Measurements from ENCODE around the gene GTSE1.

The GTSE1 gene

DNA sequence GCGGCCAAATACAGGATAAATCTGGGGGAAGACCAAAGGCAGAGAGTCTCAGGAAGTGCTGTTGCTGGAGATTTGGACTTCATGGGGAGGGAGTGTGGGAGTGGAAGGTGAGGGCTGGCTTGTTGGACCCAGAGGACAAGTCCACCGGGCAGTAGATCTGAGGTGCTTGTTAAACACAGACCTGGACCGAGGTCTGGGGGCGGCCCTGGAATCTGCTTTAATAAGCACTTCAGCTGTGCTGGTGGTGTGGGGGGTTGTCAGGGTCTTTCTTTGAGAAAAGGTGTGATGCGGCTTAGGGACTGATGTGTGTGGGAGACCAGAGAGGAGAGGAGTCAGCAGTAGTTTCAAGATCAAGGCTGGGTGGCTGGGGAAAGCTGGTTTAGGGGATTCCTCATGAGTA is 43.3 kb downstream of the GTSE1 start:
- Histone ChIP-seq H3K36me3 (ENCODE audit: insufficient read depth, low read length) (peaks cover 19% of the 10 kb centered on the region), H3K4me1 (ENCODE audit: insufficient read depth, low read length) (no peaks in the 10 kb centered on the region; the same call in 1 of the 2 replicates)

DNA sequence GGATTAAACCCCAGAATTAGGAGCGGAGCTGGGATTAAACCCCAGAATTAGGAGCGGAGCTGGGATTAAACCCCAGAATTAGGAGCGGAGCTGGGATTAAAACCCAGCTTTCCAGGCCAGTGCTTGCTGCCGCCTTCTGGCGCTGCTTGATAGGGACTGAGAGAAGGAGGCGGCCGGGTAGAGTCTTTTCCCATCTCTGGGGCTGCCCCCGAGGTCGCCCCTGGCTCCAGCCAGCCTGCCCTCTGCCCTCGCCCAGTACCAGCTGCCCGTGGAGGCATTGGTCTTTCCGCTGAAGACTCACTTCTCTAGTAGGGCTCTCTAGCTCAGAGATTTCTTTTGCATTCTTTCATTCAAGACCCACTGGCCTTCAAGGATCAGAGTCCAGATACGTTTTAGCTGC is 44.0 kb downstream of the GTSE1 start:
- no peaks in the 10 kb centered on the region; the same call in 1 of the 2 replicates for H3K4me1 ChIP-seq (ENCODE audit: insufficient read depth, low read length)
- H3K9ac ChIP-seq (ENCODE audit: low read depth, low read length): no peak overlapping the region
- no peaks in the 10 kb centered on the region for H3K9me3 ChIP-seq (ENCODE audit: control insufficient read depth, insufficient read depth, low read length)
- H3K36me3 ChIP-seq (ENCODE audit: insufficient read depth, low read length): peaks cover 22% of the 10 kb centered on the region

More for the DNA sequence above, 43.3 kb downstream of the GTSE1 start:
- Histone ChIP-seq H3K9ac (ENCODE audit: low read depth, low read length) (no peak overlapping the region), H3K9me3 (ENCODE audit: control insufficient read depth, insufficient read depth, low read length) (no peaks in the 10 kb centered on the region)

DNA sequence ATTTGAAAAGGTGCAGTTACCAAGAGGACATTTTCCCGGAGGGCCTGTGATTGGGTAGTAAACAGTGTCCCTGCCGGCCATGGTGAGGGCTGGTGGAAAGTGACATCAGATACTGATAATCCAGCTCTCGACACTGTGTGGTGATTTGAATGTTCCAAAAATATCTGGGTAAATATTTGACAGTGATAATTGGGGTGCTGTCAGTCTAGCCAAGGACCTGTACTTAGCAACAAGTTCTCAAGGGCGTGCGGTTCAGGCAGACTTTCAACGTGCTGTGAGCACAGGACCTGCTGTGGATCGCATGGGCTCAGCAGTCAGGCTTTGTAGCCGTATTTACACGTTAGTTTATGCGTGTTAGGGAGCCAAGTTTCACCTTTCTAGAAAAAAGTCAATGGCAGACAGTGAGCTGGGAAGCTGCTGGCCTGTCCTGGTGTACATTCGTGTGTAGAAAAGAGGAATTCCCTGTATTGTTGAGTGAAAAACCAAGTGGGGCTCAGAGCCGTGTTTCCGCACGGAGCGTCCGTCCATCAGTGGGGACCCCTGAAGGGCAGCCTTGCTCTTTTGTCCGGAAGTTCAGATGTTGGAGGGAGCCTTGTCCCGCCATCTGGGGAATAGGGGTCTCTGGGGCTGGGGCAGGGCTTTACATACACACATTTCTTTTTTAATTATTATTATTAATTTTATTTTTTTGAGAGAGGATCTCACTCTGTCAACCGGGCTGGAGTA is 50.2 kb downstream of the GTSE1 start:
- no peaks in the 10 kb centered on the region for H3K4me1 ChIP-seq (ENCODE audit: insufficient read depth, low read length)
- no peak overlapping the region for H3K9ac ChIP-seq (ENCODE audit: low read depth, low read length)
- H3K9me3 ChIP-seq (ENCODE audit: control insufficient read depth, insufficient read depth, low read length): no peaks in the 10 kb centered on the region
- H3K36me3 ChIP-seq (ENCODE audit: insufficient read depth, low read length): peaks cover 33% of the 10 kb centered on the region

DNA sequence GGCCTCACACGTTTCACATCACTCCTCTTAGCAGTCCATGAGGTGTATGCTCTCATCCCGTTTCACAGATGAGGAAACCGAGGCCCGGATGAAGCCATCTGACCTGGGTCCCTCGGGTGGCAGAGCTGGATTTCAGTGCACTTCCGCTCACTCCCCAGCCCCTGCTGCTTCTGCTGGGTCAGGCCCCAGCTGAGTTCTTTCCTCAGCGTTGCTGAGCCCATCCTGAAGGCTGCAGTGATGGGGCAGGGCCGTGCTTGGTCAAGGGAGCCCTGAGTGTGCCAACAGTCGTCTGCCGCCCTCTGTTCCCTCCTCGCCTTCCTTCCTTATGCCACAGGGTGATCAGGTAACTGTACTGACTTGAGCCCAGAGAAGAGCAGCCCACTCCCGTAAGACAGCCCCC is 51.0 kb downstream of the GTSE1 start:
- Histone ChIP-seq H3K36me3 (ENCODE audit: insufficient read depth, low read length) (peaks cover 28% of the 10 kb centered on the region), H3K9ac (ENCODE audit: low read depth, low read length) (no peak overlapping the region), H3K9me3 (ENCODE audit: control insufficient read depth, insufficient read depth, low read length) (no peaks in the 10 kb centered on the region), H3K4me1 (ENCODE audit: insufficient read depth, low read length) (no peaks in the 10 kb centered on the region)

DNA sequence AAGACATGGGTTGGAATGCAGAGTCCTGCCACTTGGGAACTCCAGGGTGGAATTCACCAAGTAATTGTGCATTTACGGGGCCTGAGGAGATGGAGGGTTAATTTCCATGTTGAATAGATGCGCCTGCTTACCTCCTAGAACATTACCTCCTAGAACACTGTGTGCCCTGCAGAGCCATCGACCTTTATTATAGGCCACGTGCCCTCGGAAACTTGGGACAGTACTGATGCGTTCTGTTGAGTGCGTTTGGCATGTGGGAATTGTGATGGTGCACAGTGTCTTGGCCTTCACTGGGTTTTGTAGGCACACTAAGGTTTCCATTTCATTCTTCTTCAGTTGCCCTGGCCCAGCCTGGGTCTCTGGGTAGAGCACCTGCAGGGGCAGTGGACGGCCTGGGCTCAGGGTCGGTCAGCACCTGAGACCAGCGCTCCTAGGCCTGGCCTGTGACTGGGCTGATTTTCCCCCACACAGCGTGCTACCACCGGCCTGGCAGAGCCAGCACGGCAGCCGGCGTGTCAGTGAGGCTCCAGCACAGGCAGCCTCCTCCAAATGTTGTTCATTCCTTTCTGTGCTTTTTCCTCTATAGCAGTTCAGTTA is 51.5 kb downstream of the GTSE1 start:
- Histone ChIP-seq H3K36me3 (ENCODE audit: insufficient read depth, low read length) (peaks cover 28% of the 10 kb centered on the region), H3K4me1 (ENCODE audit: insufficient read depth, low read length) (no peaks in the 10 kb centered on the region)

DNA sequence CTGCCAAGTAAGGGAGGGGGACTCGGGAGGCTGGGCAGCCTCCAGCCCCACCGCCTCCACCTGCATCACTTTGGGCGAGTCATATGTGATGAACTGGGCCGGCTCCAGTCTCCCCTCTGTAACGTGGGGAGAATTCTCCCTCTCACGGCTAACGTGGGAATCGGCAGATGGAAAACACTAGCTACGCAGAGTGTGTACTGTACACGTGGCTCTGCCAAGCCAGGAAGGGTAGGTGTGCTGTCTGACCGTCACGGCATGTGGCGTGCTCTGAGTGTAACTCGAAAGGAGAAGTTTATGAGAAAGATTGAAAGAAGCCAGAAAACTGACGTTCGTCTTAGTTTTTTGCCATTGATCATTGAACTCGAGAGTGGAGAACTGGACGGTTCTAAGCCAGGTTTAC is 52.6 kb downstream of the GTSE1 start:
- no peak overlapping the region for H3K9ac ChIP-seq (ENCODE audit: low read depth, low read length)
- no peaks in the 10 kb centered on the region for H3K9me3 ChIP-seq (ENCODE audit: control insufficient read depth, insufficient read depth, low read length)
- no peaks in the 10 kb centered on the region for H3K4me1 ChIP-seq (ENCODE audit: insufficient read depth, low read length)
- peaks cover 28% of the 10 kb centered on the region for H3K36me3 ChIP-seq (ENCODE audit: insufficient read depth, low read length)

More for the DNA sequence above, 51.5 kb downstream of the GTSE1 start:
- no peaks in the 10 kb centered on the region for H3K9me3 ChIP-seq (ENCODE audit: control insufficient read depth, insufficient read depth, low read length)
- no peak overlapping the region for H3K9ac ChIP-seq (ENCODE audit: low read depth, low read length)

DNA sequence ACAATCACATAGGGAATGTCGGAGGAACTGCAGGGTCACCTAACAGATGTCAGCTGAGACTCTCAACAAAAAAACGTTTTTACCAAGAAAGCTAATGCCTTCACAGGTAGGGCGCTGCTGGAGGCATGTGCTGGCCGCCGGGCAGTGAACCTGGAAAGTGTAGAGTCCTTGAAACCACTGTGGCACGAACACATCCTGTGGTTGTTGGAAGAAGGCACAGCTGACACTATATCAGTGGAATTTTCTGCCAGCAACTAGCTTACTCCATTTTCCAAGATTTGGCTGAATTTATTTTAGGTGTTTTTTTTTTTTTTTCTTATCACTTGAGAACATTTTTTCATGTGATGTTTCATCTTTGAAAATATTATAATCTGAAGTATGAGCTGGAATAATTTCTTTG is 53.0 kb downstream of the GTSE1 start:
- H3K4me1 ChIP-seq (ENCODE audit: insufficient read depth, low read length): no peaks in the 10 kb centered on the region
- H3K36me3 ChIP-seq (ENCODE audit: insufficient read depth, low read length): peaks cover 28% of the 10 kb centered on the region
- no peak overlapping the region for H3K9ac ChIP-seq (ENCODE audit: low read depth, low read length)
- no peaks in the 10 kb centered on the region for H3K9me3 ChIP-seq (ENCODE audit: control insufficient read depth, insufficient read depth, low read length)

DNA sequence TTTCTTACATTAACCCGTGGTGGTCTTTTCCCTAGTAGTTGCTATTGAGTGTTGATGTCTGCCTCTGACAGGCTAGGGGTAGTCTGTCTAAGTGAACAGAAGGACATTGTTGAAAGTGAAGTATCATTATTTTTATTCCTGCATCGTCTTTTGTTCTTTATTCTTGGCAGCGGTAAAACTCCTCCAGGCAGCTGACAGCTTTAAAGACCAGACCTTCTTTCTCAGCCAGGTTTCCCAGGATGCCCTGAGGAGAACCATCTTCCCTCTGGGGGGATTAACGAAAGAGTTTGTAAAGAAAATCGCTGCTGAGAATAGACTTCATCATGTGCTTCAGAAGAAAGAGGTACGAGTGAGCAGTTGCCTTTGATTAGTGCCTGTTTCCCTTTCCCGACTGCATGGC is 53.5 kb downstream of the GTSE1 start:
- Histone ChIP-seq H3K9ac (ENCODE audit: low read depth, low read length) (no peak overlapping the region), H3K9me3 (ENCODE audit: control insufficient read depth, insufficient read depth, low read length) (no peaks in the 10 kb centered on the region), H3K4me1 (ENCODE audit: insufficient read depth, low read length) (no peaks in the 10 kb centered on the region)

DNA sequence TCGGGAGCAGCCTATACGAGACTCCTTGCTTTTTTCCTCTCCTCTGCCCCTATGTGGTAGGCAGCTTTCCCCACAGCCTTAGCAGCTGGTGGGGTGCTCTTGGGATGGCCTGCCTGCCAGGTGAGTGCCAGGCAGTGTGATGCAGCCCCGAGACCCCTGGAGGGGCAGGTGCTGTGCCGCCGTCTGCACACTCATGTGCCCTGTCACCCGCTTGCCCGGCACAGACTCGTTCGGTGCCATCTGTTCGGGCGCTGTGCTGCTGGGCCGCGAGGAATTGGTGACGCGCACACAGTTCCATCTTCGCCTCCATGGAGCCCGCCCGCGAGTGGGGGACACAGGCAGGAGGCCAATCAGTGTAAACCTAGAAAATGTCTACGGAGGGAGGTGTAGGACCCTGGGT is 54.0 kb downstream of the GTSE1 start:
- Histone ChIP-seq H3K4me1 (ENCODE audit: insufficient read depth, low read length) (no peaks in the 10 kb centered on the region), H3K9me3 (ENCODE audit: control insufficient read depth, insufficient read depth, low read length) (no peaks in the 10 kb centered on the region), H3K9ac (ENCODE audit: low read depth, low read length) (no peak overlapping the region), H3K36me3 (ENCODE audit: insufficient read depth, low read length) (peaks cover 25% of the 10 kb centered on the region)

More for the DNA sequence above, 53.5 kb downstream of the GTSE1 start:
- peaks cover 28% of the 10 kb centered on the region for H3K36me3 ChIP-seq (ENCODE audit: insufficient read depth, low read length)

DNA sequence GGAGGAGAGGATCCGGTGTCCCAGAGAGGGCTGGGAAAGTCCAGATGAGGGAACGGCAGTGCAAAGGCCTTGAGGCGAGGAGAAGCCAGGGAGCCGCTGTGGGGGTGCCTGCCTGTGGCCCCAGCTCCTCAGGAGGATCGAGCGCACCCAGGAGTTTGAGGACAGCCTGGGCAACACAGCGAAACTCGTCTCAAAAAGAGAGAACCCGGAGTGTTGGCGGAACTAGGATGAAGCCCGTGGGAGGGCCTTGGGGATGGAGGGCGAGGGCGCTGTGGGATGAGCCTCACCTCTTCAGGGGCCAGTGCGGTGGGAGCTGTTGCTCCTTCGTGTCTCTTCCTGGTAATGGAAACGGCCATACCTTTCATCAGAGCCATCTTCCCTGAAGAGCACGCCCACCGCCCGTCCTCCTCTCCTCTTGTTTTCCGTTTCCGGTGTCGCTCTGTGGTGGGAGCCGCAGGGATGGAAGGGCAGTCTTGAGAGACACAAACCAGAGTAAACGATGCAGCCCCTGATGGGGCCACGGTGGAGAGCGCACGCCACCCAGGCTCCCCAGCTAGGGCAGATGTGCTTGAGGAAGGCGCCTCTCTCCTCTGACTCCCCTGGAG is 54.6 kb downstream of the GTSE1 start:
- H3K36me3 ChIP-seq (ENCODE audit: insufficient read depth, low read length): peaks cover 21% of the 10 kb centered on the region
- no peak overlapping the region for H3K9ac ChIP-seq (ENCODE audit: low read depth, low read length)
- no peaks in the 10 kb centered on the region for H3K4me1 ChIP-seq (ENCODE audit: insufficient read depth, low read length)
- H3K9me3 ChIP-seq (ENCODE audit: control insufficient read depth, insufficient read depth, low read length): no peaks in the 10 kb centered on the region

DNA sequence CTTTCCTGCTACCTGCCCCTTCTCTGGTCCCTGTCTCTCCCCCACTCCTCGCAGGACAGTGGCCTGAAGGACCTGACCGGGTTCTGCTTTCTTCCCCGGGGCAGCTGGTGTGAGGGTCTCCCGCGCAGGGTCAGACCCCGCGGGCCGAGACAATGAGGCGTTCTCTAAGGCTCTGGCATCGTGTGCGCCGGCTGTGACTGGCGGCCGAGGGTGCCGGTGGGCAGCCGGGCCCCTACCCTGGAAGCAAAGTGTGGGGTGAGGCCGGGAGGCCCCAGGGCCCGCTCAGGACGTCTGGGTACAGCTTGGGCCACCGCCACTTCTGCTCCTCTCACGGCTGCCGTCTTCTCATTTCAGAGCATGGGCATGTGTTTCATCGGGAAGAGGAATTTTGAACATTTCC is 55.1 kb downstream of the GTSE1 start:
- H3K36me3 ChIP-seq (ENCODE audit: insufficient read depth, low read length): peaks cover 17% of the 10 kb centered on the region
- no peak overlapping the region for H3K9ac ChIP-seq (ENCODE audit: low read depth, low read length)
- no peaks in the 10 kb centered on the region for H3K9me3 ChIP-seq (ENCODE audit: control insufficient read depth, insufficient read depth, low read length)
- no peaks in the 10 kb centered on the region for H3K4me1 ChIP-seq (ENCODE audit: insufficient read depth, low read length)

DNA sequence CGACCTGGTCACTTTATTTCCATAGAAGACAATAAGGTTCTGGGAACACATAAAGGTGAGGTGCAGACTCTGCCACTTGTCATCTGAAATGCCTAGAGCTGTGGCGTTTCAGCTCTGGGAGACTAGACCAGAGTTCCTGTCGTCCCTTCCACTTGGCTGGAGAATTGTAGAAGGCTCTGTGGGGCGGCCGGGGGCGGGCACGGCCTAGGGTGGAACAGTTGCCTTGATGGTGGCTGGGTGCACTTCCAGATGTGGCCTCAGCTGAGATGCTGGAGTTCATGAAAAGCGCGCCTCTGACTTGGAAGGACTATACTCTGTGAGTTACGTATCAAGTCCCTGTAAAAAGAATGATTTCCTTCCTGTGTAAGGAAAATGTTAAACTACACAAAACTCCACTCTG is 55.6 kb downstream of the GTSE1 start:
- Histone ChIP-seq H3K9ac (ENCODE audit: low read depth, low read length) (no peak overlapping the region), H3K36me3 (ENCODE audit: insufficient read depth, low read length) (peaks cover 14% of the 10 kb centered on the region), H3K9me3 (ENCODE audit: control insufficient read depth, insufficient read depth, low read length) (no peaks in the 10 kb centered on the region), H3K4me1 (ENCODE audit: insufficient read depth, low read length) (no peaks in the 10 kb centered on the region)

DNA sequence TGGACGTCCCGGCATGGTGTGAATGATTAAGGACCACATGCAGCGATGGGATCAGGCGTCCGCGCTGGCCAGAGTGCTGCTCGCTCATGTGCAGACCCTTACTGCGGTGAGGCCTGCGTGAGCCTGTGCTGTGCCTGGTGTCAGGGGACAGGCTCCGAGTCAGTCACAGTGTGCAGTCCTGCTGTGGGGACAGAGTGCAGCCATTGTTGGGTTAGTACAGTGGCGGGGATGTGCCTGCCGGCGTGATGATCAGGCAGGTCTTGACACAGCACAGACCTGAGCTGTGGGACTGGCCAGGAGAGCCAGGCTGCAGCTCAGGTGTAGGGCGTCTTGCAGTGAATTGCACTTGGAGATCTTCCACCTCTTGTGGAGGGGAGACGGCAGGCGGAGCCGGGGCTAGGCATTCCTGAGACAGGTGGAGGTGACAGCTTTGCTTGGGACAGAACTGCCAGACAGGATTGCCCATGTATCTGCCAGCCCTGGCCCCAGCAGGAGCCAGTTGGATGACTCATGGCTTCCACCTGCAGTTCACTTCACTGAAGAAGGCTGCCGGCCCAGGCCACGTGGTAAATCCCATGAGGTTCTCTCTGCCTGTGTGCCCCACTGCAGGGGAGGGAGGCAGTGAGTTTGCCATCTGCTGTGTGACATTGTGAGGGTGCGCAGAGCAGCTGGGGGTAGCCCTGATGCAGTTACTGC is 56.2 kb downstream of the GTSE1 start:
- Histone ChIP-seq H3K4me1 (ENCODE audit: insufficient read depth, low read length) (no peaks in the 10 kb centered on the region), H3K9me3 (ENCODE audit: control insufficient read depth, insufficient read depth, low read length) (no peaks in the 10 kb centered on the region), H3K9ac (ENCODE audit: low read depth, low read length) (no peak overlapping the region), H3K36me3 (ENCODE audit: insufficient read depth, low read length) (peaks cover 11% of the 10 kb centered on the region)

DNA sequence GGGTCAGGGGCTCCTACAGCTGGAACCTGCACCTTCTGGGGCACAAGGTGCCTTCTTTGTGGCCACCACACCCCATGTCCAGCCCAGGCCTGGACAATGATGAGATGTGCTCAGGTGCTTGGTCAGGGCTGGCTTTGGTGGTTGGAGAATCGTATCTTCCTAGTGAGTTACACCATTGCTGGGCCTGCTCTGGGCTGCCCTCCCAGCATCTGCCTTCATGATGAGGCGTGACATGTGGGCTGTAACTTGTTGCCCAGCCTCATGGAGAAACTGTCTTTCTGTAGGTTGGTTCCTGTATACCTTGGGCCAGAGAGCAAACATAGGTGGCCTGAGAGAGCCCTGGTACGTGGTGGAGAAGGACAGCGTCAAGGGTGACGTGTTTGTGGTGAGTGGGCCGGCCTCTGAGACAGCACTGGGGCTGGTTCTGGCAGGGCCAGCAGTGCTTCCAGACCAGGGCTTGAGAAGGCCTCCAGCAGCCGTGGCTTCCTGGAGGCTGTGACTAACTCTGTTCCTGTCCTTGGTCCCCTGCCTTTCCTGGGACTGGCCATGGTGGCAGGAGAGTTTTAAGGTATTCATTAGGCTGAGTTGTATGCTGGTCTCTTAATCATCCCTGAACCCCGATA is 56.9 kb downstream of the GTSE1 start:
- H3K9ac ChIP-seq (ENCODE audit: low read depth, low read length): no peak overlapping the region
- peaks cover 11% of the 10 kb centered on the region for H3K36me3 ChIP-seq (ENCODE audit: insufficient read depth, low read length)
- no peaks in the 10 kb centered on the region for H3K9me3 ChIP-seq (ENCODE audit: control insufficient read depth, insufficient read depth, low read length)
- no peaks in the 10 kb centered on the region for H3K4me1 ChIP-seq (ENCODE audit: insufficient read depth, low read length)

Measured in ES-I3 (cell line).